ENCODE results near the gene POMZP3.
"Not testable (repeated sequence)": the region's sequence is repeated elsewhere in the genome, so short reads cannot be mapped to it uniquely, and the experiment has no call there.

The POMZP3 gene

DNA sequence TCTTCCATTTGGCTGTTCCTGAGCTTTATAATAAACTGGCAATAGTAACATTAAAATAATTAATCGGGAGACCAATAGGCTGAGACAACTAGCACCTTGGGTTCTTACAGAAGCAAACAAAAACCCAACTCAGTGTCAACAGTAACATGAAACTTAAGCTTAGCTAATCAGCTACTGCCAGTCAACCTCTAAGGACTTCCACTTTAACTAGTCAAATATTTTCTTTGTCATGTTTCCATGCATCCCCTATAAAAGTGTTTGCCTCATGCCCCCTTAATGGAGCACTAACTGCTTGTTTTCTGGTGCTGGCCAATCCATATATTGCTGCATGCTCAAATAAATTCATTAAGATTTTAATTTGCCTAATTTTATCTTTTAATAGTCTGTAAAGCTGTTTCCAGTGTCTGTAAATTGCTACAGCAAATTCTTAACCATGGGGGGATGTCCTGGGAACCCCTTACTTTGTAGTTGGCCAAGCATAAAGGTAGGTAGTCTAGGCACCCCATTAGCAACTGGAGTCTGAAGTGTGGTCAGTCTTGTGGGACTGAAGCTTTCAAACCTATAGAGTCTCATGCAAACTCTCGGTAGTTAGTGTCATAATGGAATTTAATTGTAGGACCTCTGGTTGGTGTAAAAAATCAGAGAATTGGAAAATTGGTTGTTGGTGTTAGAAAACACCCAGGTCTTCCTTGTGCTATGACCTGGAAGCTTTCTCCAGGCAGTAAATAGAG, 40.3 kb downstream of the POMZP3 start:
- not testable (repeated sequence) for DNase-seq

- DNase-seq: not testable (repeated sequence)
Observed at GRCh38 chr7:76583636-76584281, 43.3 kb downstream of the POMZP3 start.

GRCh38 chr7:76582848-76583631, 44.0 kb downstream of the POMZP3 start:
- peak; percentile 16 for DNase-seq

DNA sequence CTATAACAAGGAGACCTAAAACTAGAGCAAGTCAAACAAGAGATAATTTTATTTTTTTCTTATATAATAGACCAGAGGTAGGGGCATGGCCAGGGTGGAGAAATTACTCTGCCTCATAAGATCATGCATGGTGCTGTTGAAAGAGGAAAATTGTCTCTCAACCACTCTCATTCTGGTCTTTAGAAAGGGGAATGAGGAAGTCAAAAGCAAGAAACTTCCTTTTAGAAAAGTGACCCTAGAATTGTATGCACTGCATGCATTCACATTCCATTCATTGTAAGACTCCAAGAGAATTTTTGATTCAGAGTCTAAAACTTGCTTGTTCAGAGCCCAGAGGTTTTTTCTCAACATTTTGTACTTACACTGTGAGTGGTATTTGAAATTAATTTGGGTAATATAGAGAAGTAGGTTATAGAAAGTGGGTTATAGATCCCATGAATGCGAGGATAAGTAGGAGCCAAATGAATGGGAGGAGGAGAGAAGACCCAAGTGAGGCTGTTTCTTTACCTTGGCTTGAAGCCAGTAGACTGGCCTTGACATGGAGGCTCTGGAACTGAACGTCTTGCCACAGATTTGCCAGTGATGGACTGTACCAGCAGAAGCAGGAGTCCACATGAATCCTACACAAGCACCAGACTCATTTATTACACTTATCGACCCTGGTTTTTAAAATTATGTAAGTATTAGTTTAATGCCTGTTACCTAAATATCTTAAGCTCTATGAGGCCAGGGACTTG, 51.0 kb downstream of the POMZP3 start:
- DNase-seq: not testable (repeated sequence)

GRCh38 chr7:76575431-76575830, 51.6 kb downstream of the POMZP3 start:
- DNase-seq: not testable (repeated sequence)

DNA sequence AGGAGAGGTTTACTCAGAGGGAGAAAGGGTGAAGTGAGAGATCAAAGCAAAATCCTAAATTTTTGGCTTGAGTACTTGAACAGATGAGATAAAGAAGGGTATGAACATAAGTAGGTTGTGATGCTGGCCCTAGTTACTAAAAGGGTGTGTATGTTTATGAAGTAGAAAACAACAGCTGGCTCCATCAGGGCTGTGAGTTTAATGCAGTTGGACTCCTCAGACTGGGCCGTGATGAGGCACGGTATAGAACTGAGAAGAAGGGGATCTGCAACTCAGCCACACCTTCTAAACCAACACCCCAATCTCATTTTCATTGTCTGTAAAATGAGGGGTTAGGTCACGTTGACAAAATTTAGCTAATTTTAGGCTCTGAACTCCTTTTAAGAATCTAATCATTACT, 54.8 kb downstream of the POMZP3 start:
- not testable (repeated sequence) for DNase-seq

GRCh38 chr7:76570324-76570775, 56.7 kb downstream of the POMZP3 start:
- DNase-seq: not testable (repeated sequence)

DNA sequence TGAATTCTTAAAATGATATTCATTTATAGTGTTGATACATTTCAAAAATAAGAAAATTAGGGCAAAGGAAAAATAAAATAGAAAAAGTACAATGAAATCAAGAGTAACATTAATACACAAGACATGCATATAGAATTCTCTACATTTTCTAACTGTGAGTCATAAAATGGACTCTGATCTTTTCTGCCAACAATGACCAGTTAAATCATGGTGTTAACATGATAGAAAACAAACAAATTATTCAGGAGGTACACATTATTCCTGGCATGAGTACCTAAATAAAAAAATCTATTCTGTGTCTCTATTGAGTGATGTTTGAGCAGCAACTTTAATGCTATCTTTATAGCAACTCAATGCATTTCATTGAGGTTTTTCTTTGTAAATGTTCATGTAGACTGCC, 58.3 kb downstream of the POMZP3 start:
- not testable (repeated sequence) for DNase-seq

DNA sequence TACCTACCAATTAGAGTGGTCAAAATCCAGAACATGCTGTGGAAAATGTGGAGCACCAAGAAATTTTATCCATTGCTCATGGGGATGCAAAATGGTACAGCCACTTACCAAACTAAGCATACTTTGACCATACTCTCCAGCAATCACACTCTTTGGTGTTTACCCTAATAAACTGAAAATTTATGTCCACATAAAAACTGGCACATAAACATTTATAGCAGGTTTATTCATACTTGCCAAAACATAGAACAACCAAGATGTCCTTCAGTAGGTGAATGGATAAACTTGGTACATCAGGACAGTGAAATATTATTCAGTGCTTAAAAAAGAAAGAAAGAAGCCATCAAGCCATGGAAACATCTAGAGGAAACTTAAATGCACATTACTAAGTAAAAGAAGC, 59.3 kb downstream of the POMZP3 start:
- DNase-seq: not testable (repeated sequence)

DNA sequence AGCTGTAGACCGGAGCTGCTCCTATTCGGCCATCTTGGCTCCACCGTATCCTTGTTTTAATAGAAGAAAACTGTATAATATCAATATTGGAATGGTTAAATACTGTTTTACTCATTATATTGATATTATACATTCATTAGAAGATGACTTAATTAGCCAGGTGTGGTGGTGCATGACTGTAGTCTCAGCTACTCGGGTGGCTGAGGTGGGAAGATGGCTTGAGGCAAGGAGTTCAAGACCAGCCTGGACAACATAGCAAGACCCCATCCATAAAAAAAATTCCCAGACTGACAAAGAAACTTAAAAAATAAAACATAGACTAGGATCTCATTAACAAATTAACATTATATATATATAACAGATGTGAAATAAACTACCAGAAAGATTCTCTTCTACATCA, 59.8 kb downstream of the POMZP3 start:
- not testable (repeated sequence) for DNase-seq

DNA sequence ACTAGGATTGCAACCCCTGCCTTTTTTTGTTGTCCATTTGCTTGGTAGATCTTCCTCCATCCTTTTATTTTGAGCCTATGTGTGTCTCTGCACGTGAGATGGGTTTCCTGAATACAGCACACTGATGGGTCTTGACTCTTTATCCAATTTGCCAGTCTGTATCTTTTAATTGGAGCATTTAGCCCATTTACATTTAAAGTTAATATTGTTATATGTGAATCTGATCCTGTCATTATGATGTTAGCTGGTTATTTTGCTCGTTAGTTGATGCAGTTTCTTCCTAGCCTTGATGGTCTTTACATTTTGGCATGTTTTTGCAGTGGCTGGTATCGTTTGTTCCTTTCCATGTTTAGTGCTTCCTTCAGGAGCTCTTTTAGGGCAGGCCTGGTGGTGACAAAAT, 62.1 kb downstream of the POMZP3 start:
- not testable (repeated sequence) for DNase-seq

- DNase-seq: not testable (repeated sequence)
Observed at GRCh38 chr7:76561342-76561741, 65.7 kb downstream of the POMZP3 start.

- not testable (repeated sequence) for DNase-seq
Observed at GRCh38 chr7:76560157-76560556, 66.9 kb downstream of the POMZP3 start.
